CD4-positive, alpha-beta T cell treated with Interleukin-15 for 1 hour (primary cell): Measurements from ENCODE around the gene SH3PXD2A.

Experiments used
- DNase-seq: peaks from one replicate; pipeline ENCODE4 v3.0.0-alpha.2; 2020

SH3PXD2A gene

GRCh38 chr10:103698266-103698665 is 157.1 kb downstream of the SH3PXD2A start:
- DNase-seq = no peak

GRCh38 chr10:103697787-103698186 is 157.6 kb downstream of the SH3PXD2A start:
- no peak for DNase-seq

- peak; percentile 63 for DNase-seq
Measured at GRCh38 chr10:103696411-103697145, 158.8 kb downstream of the SH3PXD2A start.

DNA sequence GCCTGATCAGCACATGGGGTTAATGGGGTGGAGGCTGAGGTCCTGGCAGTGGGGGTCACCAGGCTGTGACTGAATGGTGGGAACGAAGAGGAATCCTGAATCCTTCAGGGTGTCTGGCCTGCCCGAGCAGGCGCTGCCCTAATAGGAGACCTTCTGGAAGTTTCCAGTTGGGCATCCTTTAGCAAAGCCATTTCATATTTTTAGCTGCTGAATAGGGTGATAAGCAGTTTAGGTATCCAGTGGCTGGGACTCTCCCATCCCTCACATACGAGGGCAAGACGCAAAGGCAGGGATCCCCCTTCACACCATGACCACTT is 159.3 kb downstream of the SH3PXD2A start:
- DNase-seq = no peak

DNA sequence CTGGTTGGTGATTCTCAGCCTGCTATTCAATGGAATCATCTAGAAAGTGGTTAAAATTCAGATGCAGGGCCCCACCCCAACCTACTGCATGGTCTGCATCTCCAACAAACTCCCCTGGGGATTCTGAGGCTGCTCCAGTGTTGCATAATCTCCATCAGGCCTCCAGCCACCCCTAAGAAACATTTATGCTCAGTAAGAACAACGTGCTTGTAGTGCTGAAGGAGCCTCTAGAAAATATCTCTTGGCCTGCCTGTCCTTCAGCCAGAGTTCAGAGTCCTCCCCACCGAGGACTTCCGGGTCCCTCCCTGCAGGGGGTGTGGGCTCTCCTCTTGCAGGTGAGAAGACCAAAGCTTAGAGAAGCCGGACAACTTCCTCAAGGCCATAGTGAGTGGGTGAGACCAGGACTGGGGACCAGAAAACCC is 159.8 kb downstream of the SH3PXD2A start:
- no peak for DNase-seq

DNA sequence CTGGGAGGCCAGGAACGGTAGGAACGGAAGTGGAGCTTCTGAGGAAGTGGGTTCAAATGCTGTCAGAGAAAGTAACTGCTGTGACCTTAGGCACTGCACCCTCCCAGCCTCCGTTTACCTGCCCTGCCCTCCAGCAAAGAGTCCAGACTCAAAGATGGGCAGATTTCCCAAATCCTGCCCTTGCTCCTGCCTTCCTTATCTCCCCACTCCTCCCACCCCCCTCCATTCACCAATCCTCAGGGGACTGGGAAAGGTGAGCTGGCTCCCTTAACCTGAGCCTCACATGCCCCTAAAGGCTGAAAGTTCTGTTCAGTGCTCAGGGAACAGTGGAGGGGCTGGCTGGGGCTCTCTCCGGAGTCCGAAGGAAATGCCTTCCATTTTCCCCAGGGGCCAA is 161.6 kb downstream of the SH3PXD2A start:
- DNase-seq = no peak

DNA sequence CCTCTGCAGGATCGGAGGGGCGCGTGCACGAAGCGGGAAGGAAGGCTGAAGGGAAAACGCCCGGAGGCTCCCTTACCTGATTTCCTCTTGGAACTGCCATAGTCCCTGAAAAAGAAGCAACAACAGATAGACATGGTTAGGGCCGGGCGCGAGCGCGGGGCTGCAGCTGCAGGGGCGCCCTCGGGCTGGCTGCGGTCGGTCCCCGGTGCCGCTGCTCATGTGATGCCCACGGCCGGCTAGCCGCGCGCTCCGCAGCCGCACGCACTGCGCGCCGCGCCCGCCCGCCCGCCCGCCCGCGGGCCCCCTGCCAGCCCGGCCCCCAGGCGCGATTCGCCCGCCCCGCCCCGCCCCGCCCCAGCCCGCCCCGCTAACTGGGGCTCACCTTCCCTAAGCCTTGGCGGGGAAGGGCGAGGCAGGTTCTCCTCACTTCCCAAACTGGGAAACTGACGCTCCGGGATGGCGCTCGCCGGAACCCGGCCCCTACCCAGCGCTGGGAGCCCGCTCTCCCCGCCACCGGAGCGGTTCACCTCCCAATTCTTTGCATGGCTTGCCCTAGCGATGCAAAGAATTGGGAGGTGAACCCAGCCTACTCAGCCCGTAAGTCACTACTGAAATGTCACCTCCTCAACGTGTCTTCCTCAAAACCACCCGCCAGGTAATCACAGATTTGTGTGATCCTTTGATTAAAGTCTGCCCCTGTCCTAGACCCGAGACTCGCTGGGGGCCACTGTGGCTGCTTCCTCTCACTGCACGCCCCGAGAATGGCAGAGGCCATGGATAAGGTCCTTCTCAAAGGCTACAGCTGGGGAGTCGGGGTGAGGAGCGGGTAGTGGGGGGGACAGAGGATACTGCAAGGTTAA is 162.2 kb downstream of the SH3PXD2A start:
- DNase-seq = peak; percentile 27

- DNase-seq = peak; percentile 47
Measured at GRCh38 chr10:103692436-103692951, 162.9 kb downstream of the SH3PXD2A start.

DNA sequence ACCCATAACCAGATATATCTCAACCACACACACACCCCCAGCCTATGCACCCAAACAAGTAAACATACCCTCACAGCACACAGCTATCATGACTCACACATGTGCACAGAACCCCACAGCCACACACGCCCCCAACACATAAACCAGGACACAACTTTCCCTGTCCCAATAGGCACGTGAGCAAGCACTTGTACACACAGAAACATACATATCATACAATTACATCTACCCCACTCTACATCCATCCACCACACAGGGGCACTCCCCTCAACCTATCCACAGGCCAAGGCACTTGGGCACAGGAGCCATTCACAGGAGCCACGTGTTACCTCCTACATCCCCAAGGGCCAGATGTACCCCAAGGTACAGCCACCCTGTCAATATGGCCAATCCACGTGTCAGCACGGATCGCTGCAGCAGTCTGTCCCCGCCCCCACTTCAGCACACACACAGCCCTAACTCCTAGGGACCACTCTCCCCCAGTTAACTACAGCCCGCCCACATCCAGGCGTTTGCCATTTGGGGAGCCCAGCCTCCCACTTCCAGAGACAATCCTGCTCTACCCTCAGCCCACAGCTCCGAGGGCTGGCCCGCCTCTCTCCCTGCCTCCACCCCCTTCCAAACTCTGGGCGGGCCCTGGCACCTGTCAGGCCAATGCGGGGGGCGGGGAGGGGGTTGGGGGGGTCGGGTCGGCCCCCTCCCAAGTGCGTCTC is 163.5 kb downstream of the SH3PXD2A start:
- no peak for DNase-seq

DNA sequence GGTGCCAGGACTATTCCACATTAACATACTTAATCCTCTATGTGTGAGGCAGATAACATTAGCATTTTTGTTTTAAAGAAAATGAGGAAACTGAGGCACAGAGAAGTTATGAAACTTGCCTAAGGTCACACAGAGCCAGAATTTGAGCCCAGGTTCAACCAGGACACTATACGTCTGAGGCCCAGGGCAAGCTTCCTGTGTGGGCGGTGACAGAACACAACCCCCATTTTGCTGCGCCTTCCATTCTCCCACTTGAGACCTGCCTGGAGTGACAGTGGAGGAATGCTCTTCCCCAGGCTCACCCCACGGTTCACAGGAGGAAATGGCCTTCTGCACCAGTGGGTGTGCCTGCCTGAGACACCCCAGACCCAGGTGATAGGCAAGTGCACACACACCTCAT is 164.1 kb downstream of the SH3PXD2A start:
- no peak for DNase-seq

- no peak for DNase-seq
Measured at GRCh38 chr10:103690281-103690680, 165.1 kb downstream of the SH3PXD2A start.

DNA sequence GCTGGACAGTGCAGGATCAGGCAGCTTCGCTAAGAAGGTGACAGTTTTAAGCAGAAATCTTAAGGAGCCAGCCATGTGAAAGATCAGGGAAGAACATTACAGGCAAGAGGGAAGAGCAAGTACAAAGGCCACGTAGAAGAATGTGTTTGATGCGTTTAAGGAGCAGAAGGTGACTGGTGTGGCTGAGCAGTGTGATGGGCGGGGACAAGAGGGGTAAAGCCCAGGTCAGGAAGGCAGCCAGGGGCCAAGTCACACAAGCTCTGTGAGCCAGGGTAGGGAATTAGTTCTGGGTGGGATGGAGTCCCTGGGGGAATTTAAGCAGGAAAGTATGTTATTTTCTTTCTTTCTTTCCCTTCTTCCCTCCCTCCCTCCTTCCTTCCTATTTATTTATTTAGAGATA is 166.9 kb downstream of the SH3PXD2A start:
- DNase-seq = no peak

DNA sequence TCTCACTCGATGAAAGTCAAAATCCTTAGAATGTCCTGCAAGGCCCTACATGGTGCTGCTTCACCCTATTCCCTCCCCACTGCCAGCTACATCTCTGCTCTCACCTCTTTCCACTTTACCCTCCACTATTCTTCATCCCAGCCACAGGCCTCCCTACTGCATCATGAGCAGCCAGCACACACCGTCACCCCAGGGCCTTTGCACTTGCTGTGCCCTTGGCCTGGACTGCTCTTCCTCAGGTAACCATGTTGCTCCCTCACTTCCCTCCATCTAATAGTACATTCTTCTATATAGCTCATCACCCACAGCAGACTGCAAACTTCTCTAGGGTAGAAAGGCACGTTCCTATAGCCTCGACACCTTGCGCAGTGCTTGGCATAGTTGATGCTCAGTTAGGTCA is 167.7 kb downstream of the SH3PXD2A start:
- DNase-seq = no peak

DNA sequence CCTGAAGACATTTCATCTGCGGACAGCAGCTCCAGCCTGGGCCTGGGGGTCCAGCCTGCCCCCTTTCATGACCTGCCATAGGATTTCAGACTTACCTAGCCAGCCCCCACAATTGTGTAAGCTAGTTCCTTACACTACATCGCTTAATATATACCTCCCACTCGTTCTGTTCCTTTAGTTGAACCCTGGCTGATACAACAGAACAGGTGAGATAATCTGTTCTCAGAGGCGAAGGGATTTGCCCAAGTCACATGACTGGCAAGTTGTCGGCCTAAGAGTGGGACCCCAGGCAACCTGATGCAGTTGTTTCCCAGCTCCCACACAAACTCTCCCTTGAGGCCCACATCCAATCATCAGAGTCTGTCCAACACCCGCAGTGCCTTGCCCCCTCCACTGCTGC is 168.2 kb downstream of the SH3PXD2A start:
- DNase-seq = no peak

GRCh38 chr10:103685880-103686669 is 169.3 kb downstream of the SH3PXD2A start:
- peak; percentile 69 for DNase-seq

DNA sequence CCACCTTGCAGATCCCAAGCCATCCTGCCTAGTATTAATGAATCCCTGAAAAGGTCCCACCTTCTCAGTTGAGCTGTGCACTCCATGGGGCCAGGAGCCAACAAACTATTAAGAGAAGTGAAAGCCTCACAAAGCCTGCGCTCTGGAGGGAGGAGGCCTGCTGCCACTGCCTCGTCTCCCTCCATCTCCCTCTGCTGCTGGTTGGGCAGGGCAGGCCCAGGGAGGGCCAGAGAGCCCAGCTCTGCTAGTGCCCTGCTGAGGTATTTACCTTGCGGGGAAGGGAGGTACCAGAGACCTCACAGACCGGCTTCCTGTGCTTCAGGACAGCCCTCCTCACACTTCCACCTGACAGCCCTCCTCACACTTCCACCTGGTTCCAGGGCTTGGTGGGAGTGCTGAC is 171.5 kb downstream of the SH3PXD2A start:
- DNase-seq = no peak

GRCh38 chr10:103682631-103683030 is 172.7 kb downstream of the SH3PXD2A start:
- DNase-seq = no peak

DNA sequence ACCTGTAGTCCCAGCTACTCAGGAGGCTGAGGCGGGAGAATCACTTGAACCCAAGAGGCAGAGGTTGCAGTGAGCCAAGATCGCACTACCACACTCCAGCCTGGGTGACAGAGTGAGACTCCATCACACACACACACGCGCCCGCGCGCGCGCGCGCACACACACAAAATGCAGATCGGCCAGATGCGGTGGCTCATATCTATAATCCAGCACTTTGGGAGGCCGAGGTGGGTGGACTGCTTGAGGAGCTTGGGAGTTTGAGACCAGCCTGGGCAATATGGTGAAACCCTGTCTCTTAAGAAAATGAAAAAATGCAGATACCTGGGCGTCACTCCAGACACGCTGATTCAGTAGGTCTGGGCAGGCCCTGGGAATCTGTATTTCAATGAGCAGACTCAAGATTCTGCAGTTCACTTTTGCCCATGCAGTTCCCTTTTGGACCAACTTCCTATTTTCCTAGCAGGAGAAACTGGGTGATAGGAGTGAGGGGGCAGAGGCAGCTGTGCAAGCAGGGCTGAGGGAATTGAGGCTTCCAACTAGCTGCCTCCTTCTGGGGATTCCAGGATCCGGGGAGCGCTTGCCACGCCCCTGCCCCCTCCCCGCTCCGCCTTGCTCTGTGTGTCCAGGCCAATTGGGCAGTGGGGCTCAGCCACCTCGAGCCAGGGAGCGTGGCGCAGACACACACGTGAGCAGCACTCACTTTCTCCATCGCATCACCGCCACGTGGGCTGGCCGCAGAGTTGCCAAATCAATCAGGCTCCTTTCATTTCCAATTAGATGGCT is 173.6 kb downstream of the SH3PXD2A start:
- DNase-seq = no peak

DNA sequence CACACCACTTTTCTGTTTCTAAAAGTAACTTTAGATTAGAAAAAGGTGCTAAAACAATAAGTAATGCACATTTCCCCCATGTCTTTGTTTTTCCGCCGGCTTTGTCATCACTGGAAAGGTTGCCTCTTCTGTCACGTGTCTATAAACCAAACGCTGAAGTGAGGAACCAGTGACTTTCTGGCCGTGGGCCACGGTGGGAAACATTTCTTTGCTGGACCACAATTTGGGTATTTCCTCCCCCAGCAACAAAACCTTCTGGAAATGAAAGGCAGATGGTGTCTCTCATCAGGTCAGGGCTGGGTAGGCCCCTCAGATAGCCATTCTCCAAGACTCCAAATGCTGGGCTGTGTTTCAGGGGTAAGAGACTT is 174.5 kb downstream of the SH3PXD2A start:
- no peak for DNase-seq

- no peak for DNase-seq
Measured at GRCh38 chr10:103679096-103679790, 176.1 kb downstream of the SH3PXD2A start.

DNA sequence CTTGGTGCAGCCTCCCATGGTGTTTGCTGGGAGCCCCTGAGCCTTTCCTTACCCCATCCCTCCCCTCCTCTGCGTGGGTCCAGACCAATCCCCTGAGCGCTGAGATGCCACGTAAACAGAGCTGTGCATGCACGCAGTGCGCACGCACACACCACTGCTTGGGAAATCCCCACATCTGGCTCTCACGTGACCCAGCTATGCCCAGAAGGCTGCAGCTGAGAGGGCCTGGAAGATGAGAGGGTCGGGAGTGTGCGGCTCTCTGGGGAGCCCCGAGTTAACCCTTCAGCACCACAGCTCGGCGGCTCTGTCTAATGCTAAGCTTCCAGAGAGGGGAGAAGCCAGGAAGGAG is 177.2 kb downstream of the SH3PXD2A start:
- peak; percentile 93 for DNase-seq
